Cerebellar cortex (tissue), 1 donor: ENCODE measurements around the gene B9D1.

ENCODE experiments used
- DNase-seq: peaks from one replicate; pipeline ENCODE4 v3.0.0-alpha.2; 2015; ENCODE audit warnings: low spot score

B9D1 gene

DNA sequence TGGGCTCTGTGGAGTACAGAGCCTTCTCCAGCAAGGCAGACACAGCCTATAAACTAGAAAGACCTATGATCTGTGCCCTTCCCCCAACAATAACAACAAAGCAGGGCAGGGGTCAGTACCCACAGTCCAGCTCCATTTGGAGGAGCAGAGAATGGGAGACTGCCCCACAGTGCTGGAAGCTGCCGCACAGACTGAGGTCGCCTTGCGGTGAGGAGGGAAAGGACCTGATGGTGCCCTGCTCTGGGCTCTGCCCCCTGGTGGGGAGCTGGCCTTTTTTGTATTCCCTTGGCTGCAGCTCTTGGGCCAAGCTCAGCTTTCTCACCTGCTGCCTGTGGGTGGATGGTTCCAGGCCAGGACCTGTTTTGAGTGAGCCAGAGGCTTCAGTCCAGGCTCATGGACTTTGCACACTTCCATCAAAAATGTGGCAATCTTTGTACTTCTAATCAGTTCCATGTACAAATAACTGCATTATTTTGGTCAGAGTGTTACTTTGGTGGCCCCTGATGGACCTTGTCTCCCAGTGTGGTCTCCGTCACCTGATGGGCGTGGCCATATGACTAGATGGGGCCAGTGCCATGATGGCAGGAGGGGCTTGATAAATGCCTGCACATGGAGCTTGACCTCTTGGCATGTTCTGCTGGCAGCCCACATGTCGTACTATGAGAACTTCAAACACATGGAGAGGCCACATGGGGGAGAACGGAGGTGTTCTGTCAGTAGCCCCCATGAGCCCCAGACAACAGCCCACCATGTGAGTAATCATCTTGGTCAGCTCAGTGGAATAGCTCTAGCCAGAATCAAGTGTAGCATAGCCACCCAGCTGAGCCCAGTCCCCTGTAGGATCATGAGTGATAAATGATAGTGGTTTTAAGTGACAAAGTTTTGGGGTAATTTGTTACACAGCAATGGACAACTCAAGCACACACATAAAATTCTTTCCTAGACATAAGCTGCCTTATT, 24.2 kb downstream of the B9D1 start:
- DNase-seq, result peak; percentile 60

DNA sequence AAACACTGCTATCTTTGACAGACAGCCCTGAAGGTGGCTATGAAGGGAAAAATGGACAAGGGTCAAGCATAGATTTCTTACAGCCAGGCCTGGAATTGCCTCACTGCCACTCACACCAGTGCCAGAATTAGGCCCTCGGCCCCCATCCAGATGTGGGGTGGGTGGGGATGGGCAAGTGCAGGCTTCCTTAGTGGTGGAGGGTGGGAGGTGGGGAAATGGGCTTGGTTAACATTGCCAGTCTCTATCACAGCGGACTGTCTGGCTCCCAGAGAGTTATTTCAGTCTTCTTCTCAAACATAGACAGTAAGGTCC, 24.9 kb downstream of the B9D1 start:
- DNase-seq, result no peak

DNA sequence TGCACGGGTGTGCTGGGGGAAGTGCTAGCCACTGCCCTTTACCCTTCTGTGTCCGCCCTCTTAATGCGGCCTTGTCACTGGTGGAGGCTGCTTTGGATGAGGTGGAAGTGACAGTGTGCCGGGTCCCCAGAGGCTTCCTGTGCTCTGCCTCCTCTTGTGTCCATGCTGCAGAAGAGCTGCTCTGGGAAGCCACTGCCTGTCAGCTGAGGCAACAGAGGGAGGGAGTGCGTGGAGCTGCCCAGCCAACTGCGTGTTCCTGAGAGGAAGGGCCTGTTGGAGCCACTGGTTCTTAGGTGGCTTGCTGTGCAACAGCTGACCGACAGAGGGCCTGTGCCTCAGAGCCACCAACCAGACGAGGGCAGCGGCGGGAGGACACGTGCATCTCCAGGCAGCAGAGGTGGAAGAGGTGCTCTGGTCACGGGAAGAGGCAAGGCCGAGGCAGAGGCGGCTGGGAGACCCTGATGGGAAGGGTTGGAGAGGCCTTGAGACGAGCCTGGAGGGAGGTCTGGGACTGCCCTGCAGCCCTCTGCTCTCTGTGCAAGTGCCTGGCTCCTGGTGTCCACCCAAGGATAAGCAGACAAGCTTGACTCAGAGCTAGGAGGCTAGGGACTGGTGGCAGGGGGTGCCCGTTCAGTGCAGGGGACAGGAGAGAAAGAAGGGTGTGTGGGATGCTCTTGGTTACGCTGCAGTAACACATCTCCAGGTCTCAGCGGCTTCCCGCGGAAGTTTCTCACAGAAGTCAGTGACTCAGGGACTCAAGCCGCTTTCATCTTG, 25.4 kb downstream of the B9D1 start:
- DNase-seq, result peak; percentile 64

DNA sequence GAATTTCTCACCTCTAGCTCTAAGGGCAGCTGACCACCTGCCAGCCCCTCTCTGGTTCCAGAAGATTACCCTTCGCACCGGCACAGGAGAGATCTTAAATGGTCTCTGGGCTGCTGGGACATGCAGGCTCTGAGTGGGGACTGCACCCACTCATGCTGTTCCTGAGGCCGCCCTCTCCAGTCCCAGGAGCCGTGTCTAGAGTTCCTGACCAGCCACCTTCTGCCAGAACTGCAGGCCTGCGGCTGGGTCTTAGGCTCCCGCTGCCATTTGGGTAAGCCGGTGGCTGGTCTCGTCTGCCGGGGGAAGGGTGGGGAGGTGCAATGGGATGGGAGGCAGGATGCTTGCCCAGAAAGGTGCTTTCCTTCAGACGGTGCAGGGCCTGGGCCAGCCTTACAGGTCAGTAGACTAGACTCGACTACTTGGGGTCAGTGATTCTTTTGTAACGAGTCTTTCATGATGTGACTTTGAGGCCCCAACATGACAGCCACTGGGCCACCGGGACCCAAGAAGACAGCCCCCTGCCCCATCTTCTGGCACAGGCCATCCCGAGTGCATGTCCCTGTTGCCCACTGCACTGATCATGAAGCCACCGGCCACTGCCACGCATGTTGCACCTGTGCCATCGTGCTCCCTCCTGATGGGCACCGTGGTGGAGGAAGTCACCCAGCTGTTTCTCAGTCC, 26.4 kb downstream of the B9D1 start:
- DNase-seq, result no peak

DNA sequence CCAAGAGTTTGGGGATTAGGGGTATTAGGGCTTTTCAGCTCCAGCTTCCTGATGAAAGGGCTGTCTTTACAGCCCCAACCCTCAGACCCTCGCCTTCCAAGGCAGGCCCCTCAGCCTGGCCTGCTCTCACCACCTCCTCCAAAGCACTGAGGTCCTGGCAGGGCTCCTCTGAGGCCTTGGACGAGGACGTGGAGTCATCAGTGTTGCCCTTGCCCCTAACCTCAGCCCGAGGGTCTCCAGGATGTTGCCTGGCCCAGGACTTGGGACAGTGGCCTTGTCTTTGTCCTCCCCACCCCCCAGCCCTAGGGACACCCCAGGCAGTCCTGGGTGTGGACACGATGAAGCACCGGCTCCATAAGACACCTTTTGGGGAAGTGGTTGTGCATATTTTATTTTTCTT, 28.2 kb downstream of the B9D1 start:
- DNase-seq, result no peak

DNA sequence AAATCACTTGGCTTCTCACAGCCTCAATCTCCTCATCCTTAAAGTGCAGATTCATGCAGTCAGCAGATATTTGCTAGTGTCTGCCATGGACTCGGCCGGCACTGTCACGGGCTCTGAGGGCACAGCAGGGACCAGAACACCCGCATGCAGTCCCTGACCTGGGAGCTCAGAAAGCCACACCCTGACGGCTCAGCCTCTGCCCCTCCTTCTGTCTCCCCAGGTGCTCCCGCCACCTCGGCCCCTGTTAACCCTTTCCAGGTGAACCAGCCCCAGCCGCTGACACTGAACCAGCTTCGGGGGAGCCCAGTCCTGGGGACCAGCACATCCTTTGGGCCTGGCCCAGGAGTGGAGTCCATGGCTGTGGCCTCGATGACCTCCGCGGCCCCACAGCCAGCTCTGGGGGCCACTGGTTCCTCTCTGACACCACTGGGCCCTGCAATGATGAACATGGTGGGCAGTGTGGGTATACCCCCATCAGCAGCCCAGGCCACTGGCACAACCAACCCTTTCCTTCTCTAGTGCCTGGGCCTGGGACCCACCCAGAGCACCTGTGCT, 28.7 kb downstream of the B9D1 start:
- no peak for DNase-seq

DNA sequence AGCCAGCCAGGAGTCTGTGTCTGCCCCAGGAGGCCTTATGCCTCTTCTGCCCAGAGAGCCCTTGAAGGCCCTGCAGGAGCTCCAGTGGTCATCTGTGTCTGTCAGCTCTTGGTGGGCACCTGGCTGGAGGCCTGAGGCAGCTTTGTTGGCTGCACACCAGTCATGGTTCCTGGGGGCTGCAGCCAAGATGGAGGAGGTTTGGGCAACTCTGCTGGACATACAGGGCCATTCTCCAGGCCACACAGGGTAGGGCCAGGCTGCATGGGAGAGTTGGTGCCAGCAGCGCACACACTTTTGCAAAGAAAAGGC, 29.4 kb downstream of the B9D1 start:
- no peak for DNase-seq

DNA sequence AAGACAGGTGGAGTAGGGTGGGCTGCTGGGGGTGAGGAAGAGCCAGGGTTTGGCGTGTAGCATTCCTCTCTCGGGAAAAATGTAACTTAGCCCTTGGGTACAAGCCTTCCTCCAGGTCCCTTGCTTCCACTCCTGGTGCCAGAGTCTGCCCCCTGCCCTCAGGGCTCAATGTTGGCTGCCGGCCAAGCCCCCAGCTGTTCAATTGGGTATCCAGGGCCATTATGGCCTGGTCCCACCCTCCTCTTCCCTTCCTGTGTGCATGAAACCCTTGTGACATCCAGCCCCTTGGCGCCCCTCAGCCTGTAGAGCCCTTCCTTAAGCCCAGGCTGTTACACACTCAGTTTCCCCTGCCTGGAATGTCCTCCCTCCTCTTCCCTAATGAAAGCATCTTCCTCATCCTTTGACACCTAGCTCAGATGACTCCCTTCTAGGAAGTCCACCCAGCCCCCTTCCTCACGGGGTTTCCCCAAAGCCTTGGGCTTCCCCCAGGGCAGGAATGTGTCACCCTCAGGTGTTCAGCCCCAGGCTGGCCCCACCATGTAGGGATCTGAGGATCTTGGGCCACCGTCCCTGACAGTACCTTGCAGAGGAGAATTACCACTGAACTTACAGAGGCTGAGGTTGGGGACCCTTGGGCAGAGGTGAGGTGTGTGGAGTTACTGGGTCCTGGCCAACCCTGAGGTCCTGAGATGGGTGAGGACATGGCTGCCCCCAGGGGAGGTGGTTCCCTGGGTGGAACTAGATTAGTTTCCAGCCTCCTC, 30.0 kb downstream of the B9D1 start:
- no peak for DNase-seq

DNA sequence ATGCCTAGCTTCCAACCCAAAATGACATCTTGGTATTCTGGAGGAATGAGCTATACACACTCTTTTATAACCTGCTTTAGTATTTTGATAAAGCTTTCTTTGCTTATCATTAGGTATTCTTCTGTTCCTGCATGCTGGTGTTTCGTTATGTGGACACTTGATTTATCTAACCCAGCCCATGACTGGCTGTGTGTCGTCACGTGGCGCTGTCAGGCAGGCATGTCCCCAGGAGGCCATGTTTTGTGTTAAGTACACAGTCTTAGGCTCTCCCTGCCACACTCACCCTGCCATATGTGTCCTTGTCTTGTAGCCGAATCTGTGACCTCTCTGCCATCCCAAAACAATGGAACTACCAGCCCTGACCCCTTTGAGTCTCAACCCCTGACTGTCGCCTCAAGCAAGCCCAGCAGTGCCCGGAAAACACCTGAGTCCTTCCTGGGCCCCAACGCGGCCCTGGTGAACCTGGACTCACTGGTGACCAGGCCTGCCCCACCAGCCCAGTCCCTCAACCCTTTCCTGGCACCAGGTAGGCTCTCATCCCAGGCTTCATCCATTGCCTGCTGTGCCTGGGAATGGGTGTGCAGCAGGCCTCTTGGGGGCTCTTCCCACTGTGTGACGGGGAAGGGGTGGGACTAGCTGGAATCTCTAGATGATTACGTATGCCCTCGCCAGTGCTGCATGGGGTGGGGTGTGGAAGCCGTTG, 30.8 kb downstream of the B9D1 start:
- DNase-seq, result no peak

DNA sequence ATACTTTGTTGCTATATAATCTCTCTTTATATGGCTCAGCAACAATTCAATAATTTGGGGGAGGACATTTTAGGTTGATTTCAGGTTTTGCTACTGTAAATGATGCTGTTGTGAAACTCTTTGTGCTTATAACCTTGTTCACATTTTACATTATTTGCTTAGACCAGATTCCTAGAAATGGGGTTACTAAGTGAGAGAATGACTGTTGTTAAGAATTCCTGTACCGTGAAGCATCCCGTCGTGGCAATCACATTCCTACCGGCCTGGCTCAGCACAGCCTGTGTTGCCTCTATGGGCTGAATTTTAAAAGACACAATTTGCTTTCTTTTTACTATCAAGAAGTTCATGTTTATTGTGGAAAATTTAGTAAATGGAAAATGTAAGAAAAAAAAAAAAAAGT, 31.4 kb downstream of the B9D1 start:
- no peak for DNase-seq

DNA sequence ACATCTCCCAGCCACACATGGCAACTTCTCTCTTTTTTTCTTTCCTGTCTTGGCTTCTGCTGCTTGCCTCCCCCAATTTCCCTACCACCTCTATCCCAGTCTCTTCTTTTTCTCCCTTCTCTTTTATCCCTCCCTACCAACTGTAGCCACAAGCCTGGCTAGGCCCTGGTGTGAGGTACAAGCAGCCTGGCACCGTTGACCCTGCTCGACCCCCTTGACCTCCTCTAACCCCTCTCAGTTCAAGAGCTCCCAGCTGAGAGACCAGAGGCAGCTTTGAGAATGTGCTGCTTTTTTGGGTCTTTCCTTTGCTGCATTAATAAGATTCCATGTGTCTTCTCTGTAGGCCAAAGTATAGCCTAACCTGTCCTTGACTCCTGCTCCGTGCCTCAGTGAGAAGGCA, 32.3 kb downstream of the B9D1 start:
- DNase-seq, result no peak

DNA sequence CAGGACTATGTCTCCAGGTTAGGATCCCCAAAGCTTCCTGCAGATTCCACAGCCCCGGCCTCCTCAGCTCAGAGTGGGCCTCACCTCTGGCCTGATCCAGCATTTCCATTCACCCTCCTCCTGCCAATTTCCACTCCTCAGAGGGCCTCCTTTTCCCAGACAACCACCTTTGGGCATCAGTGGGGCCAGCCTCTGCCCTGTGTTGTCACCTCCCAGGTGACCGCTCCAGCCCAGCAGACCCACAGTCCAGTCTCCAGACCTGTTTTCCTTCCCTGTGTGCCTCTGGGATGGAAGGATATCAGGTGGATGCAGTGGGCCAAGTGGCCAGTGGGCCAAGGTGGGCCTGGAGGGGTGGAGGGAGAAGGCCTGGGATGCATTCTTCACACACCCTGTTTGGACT, 32.7 kb downstream of the B9D1 start:
- DNase-seq, result no peak

DNA sequence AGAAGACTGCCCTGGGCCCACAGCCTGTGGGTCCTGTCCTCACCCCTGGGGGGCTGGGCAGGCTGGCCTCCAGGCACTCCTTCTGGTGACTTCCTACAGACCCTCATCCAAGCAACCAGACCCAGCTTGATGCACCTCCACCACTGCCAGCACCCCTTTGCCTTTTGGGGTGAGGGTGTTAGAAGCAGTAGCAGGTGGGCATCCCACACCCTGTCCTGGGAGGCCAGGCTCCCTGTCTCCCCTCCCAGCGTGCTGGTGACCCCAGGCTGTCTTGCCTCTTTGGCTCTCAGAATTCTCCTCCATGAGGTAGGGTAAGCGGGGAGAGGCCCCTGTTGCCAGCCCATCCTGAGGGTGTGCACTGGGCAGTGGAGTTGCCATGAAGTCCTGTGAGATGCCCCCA, 33.4 kb downstream of the B9D1 start:
- DNase-seq, result no peak

DNA sequence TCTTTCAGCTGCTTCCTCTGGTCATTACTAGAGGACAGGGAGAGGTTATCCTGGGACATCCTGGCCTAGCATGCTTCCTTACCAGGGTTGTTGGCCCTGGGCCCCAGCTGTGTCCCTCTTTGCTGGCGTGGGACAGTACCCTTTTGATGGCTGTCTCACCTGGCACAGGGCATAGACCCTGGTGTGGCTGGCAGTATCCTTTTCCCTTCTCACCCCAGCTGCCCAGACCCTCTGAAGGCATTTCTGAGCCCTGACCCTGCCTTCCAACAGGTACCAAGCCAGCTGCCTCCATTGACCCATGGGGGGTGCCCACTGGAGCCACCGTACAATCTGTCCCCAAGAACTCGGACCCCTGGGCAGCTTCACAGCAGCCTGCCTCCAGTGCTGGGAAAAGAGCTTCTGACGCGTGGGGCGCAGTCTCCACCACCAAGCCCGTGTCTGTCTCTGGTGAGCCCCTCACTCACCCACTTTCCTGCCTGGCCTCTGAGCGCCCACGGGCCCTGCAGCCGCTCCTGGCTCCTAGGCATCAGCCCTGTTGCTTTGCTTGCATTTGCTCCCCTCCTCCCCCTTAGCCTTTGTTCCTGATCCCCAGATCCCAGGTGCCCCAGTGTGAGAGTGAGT, 34.0 kb downstream of the B9D1 start:
- DNase-seq, result no peak

DNA sequence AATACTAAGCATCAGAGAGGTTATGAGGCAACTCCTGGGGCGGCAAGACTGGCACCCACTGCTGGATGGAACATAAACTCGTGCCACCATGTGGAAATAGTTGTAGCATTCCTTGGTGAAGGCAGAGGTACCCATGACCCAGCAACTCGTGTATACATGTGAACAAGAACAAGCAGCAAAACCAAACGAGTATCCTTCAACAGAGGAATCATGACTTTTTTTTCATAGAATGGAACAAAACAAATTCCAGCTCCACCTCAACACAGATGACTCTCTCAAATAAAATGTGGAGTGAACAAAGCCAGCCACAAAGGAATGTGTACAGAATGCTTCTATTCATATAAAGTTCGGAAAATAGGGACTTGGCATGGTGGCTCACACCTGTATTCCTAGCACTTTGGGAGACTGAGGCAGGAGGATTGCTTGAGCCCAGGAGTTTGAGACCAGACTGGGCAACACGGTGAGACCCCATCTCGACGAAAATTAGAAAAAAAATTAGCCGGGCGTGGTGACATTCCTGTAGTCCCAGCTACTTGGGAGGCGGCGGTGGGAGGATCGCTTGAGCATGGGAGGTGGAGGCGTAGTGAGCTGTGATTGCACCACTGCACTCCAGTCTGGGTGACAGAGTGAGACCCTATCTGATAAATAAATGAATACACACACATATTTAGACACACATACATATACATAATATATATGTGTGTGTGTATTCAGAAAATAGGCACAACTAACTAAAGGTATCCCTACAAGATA, 35.3 kb downstream of the B9D1 start:
- no peak for DNase-seq

DNA sequence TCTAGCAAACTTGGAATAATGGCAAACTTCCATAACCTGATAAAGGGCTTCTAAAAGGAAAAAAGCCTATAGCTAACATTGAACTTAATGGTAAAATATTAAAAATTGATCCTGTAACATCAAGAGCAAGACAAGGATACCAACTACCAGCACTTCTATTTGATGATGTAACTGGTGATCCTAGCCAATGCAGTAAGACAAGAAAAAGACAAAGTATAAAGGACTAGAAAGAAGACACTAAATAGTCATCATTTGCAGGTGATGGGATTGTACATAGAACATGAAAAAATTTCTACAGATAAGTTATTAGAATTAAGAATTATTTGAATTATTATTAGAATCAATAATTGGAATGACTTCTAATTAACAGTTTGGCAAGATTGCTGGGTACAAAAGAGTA, 37.0 kb downstream of the B9D1 start:
- no peak for DNase-seq

DNA sequence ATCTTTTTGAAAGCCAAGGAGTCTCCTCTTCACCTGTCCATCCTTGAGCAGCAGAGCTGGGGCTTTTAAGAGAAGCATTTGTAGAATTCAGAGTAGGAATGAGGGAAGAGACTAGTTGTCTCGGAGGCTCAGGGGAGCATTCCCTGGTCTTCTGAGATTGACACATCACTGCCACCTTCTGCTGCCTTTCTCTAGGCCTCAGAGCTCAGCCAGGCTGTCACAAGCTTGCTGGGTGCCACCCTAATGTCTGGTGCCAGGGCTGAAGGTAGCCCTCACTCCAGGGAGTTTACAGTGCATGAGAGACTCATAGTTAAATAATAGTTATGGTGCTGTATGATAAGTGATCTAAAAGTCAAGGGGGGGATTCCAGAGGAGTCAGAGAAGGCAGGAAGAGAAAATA, 39.7 kb downstream of the B9D1 start:
- no peak for DNase-seq

DNA sequence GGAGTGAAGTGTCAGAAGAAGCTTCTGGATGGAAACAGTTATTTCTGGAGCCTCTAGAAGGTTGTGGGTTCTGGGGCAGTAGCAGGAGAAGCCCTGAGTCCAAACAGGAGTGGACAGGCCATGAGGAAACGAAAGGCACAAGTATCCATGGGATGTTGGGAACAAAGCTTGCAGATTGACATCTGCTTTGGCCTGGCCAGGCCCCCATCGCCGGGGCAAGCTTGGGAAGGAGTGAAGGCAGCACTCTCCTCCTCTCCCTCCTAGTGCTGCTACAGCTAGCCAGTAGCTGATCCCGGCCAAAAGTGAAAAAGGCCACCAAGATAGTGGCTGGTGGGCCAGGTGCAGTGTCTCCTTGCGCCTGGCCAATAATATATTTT, 40.4 kb downstream of the B9D1 start:
- DNase-seq, result no peak

DNA sequence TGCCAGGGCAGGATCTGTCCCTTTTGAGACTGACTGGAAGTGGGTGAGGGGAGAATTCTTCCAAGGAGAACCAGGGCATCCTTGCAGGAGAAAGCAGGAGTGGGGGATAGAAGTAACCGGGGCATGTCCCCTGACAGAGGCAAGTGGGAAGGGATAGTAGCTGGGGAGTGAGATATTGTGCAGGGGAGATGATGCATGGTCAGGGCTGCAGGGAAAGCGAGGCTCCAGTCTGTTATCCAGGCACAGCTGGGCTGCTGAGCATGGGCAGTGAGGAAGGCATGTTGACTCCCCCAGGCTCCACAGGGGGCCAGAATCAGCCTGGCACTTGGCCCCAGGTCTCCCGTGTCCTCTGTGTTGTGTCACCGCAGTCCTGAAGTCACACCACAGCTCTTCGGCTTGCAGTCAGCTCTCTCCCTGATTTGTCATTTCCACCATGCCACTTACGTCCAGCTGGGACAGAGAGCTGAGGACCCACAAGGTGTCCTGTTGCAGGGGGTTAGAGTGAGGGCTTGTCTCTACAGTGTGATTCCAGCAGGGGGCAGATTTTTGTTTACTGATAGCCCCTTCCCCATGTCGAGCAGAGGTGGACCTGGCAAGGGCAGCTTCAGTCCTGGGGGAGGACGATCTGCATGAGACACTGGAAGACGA, 40.9 kb downstream of the B9D1 start:
- no peak for DNase-seq

DNA sequence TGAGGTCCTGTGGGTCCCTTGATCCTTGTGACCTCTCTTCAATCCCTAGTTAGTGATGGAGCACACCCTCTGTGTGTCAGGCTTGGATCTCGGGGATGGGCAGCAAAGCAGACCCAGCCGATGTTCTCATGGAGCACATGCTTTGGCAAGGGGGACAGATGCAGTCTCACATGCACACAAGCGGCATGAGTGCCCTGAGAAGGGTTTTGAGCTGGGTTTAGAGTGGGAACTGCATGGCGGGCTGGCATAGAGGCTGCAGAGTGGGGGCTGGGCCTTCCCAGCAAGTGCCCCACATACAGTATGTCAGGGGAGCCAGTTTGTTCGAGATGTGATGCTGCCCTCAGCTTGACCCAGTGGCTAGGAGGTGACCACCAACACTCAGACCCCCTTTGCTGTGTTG, 41.6 kb downstream of the B9D1 start:
- no peak for DNase-seq
